Lower leg skin (tissue), 4 donors: ENCODE results near the gene MAST4. TPM values are rescaled to one million over a fixed set of nuclear protein-coding genes. Genes with fewer than 3 reads are reported as not detected.

Source experiments
- DNase-seq, 2 donors: peaks; one replicate each; pipeline ENCODE4 v3.0.0-alpha.2; 2019; ENCODE audit warnings: low spot score in 2 of 2
- H3K4me3 ChIP-seq: fragments of 200-600 bp; sonication (generic); 2 replicates; pipeline ENCODE4 v1.5.1; 2017; ENCODE audit warnings: mild to moderate bottlenecking, low read depth; ENCODE audit not compliant: poor library complexity, severe bottlenecking
- CTCF ChIP-seq, 3 donors: fragments of 450-650 bp; IDR thresholded peaks; one replicate each; pipeline ENCODE4 v1.5.1; 2016; ENCODE audit warnings: antibody characterized with exemption in 3 of 3, mild to moderate bottlenecking in 3 of 3, moderate library complexity in 2 of 3
- POLR2A ChIP-seq, 2 donors: fragments of 450-650 bp; IDR thresholded peaks; one replicate each; pipeline ENCODE4 v1.6.1; 2016 to 2017; ENCODE audit warnings: antibody characterized with exemption in 2 of 2, mild to moderate bottlenecking in 1 of 2, moderate library complexity in 1 of 2
- WGBS, 2 donors: methylation state at CpG; one replicate each; pipeline ENCODE4 v1.1.5; 2018; 5-methylcytosine and 5-hydroxymethylcytosine counted together
- intact Hi-C: fragments of 100-400 bp; cut with DNase I; formaldehyde crosslinking; loops from one replicate; pipeline ENCODE4 v1.15.0; 2023; ENCODE audit warnings: low total_unique reads
- total RNA-seq, 4 donors: library from RNA; depleted of rRNA; stranded (reverse); fragments of >200 nt; gene quantifications; one replicate each; pipeline ENCODE4 v1.1.0, GENCODE V29; 2016

The MAST4 gene
- total RNA-seq, 4 donors from 2014 or later = 49.0 to 109 (median 55.5) TPM

GRCh38 chr5:66826263-66826662 is 230.1 kb downstream of the MAST4 start:
- no peak for DNase-seq
- intact Hi-C loops = no loop called here
- TF ChIP-seq CTCF (IDR thresholded peaks at IDR 0.05) (no peak), POLR2A (IDR thresholded peaks at IDR 0.05) (no peak)
- no peak overlapping the region for H3K4me3 ChIP-seq
- 83 to 95% methylated on average over 7 of the region's 7 CpGs for WGBS, 2 donors

GRCh38 chr5:66826696-66827095 is 230.5 kb downstream of the MAST4 start:
- WGBS, 2 donors = 85 to 87% methylated on average over 3 of the region's 3 CpGs
- H3K4me3 ChIP-seq = no peak overlapping the region
- TF ChIP-seq POLR2A (IDR thresholded peaks at IDR 0.05) (no peak), CTCF (IDR thresholded peaks at IDR 0.05) (no peak)
- no peak for DNase-seq
- intact Hi-C loops = no loop called here

- 17 to 29% methylated on average over 5 of the region's 5 CpGs for WGBS, 2 donors
- intact Hi-C loops = no loop called here
- no peak for TF ChIP-seq POLR2A (IDR thresholded peaks at IDR 0.05)
- no peak for TF ChIP-seq CTCF (IDR thresholded peaks at IDR 0.05)
- no peak for DNase-seq
- no peak overlapping the region for H3K4me3 ChIP-seq
These were observed 231.9 kb downstream of the MAST4 start for GRCh38 chr5:66828046-66828547.

- no peak for TF ChIP-seq POLR2A (IDR thresholded peaks at IDR 0.05)
- no peak for TF ChIP-seq CTCF (IDR thresholded peaks at IDR 0.05)
- 1% methylated on average over 21 of the region's 21 CpGs for WGBS, 2 donors
- intact Hi-C loops = no loop called here
- no peak overlapping the region for H3K4me3 ChIP-seq
- peak; percentile 58 to 91 for DNase-seq
These were observed 232.6 kb downstream of the MAST4 start for GRCh38 chr5:66828548-66829357.

- TF ChIP-seq CTCF (IDR thresholded peaks at IDR 0.05) (no peak), POLR2A (IDR thresholded peaks at IDR 0.05) (no peak)
- intact Hi-C loops = no loop called here
- DNase-seq = no peak
- no peak overlapping the region for H3K4me3 ChIP-seq
These were observed 233.1 kb downstream of the MAST4 start for GRCh38 chr5:66829358-66829674.

- WGBS, 2 donors = 21 to 39% methylated on average over 2 of the region's 2 CpGs
- no peak for DNase-seq
- H3K4me3 ChIP-seq = no peak overlapping the region
- TF ChIP-seq CTCF (IDR thresholded peaks at IDR 0.05) = no peak
- TF ChIP-seq POLR2A (IDR thresholded peaks at IDR 0.05) = no peak
- intact Hi-C loops = no loop called here
These were observed 233.6 kb downstream of the MAST4 start for GRCh38 chr5:66829826-66830225.
